CD14-positive monocyte (primary cell): Measurements from ENCODE around the gene TRMU. TPM values are rescaled to one million over a fixed set of nuclear protein-coding genes. Genes with fewer than 3 reads are reported as not detected.

ENCODE experiments used
- DNase-seq, 3 donors: peaks; one replicate each; pipeline ENCODE4 v3.0.0-alpha.2; 2011 to 2022
- H2AFZ ChIP-seq: 2 replicates; pipeline ENCODE4 v1.6.0; 2012; ENCODE audit warnings: mild to moderate bottlenecking, low read depth, low read length, inconsistent platforms; ENCODE audit not compliant: insufficient read depth, poor library complexity, severe bottlenecking
- H3K27ac ChIP-seq, 2 donors: 1 replicate in 1 of 2; 2 replicates in 1 of 2; pipeline ENCODE4 v1.5.1; 2012 to 2013; ENCODE audit warnings: low read length in 2 of 2, control low read depth in 1 of 2, inconsistent platforms in 1 of 2, low read depth in 1 of 2, mild to moderate bottlenecking in 1 of 2
- H3K27me3 ChIP-seq, 2 donors: one replicate each; pipeline versions ENCODE4 v1.6.0 to v1.6.1; 2011 to 2013; ENCODE audit warnings: low read length in 2 of 2; ENCODE audit not compliant: control insufficient read depth in 2 of 2, insufficient read depth in 2 of 2
- H3K36me3 ChIP-seq, 2 donors: replicated peaks in 1 of 2; 1 replicate in 1 of 2; 2 replicates in 1 of 2; pipeline versions ENCODE4 v1.5.1 to v1.6.1; 2012 to 2013; ENCODE audit warnings: low read length in 2 of 2, control low read depth in 1 of 2, inconsistent platforms in 1 of 2, mild to moderate bottlenecking in 1 of 2; ENCODE audit not compliant: insufficient read depth in 2 of 2, control insufficient read depth in 1 of 2
- H3K4me1 ChIP-seq, 2 donors: 1 replicate in 1 of 2; 2 replicates in 1 of 2; pipeline versions ENCODE4 v1.5.1 to v1.6.1; 2012 to 2013; ENCODE audit warnings: low read length in 2 of 2, control low read depth in 1 of 2, inconsistent platforms in 1 of 2, mild to moderate bottlenecking in 1 of 2, moderate library complexity in 1 of 2; ENCODE audit not compliant: insufficient read depth in 2 of 2, control insufficient read depth in 1 of 2
- H3K4me2 ChIP-seq: replicated peaks from 2 replicates; pipeline ENCODE3; 2012; ENCODE audit warnings: low read length, moderate library complexity, mild to moderate bottlenecking; ENCODE audit not compliant: poor library complexity, severe bottlenecking; ENCODE audit errors: extremely low read depth
- H3K4me3 ChIP-seq, 3 experiments: fragments of 200-600 bp in 1 of 3; sonication (generic) in 1 of 3; replicated peaks in 1 of 3; 1 replicate in 2 of 3; 2 replicates in 1 of 3; pipeline ENCODE4 v1.5.1; 2011 to 2013; ENCODE audit warnings: low read length in 3 of 3, mild to moderate bottlenecking in 3 of 3, control low read depth in 2 of 3, low read depth in 2 of 3, inconsistent platforms in 1 of 3, moderate library complexity in 1 of 3
- H3K79me2 ChIP-seq: 2 replicates; pipeline ENCODE4 v1.6.0; 2012; ENCODE audit warnings: mild to moderate bottlenecking, control low read depth, inconsistent platforms, low read length, moderate library complexity; ENCODE audit not compliant: insufficient read depth
- H3K9ac ChIP-seq: 2 replicates; pipeline ENCODE4 v1.6.0; 2017; ENCODE audit warnings: low read length, mild to moderate bottlenecking; ENCODE audit not compliant: insufficient read depth, poor library complexity, severe bottlenecking
- H3K9me3 ChIP-seq, 2 donors: replicated peaks in 1 of 2; 1 replicate in 1 of 2; 2 replicates in 1 of 2; pipeline versions ENCODE4 v1.5.1 to v1.6.1; 2012 to 2013; ENCODE audit warnings: low read length in 2 of 2, control low read depth in 1 of 2; ENCODE audit not compliant: control insufficient read depth in 1 of 2, insufficient read depth in 1 of 2
- H4K20me1 ChIP-seq: 2 replicates; pipeline ENCODE4 v1.6.0; 2012; ENCODE audit warnings: mild to moderate bottlenecking, low read length, control low read depth, moderate library complexity; ENCODE audit not compliant: insufficient read depth
- H3K27ac Mint-ChIP-seq, 7 donors: one replicate each; pipeline ENCODE4 v1.8.0; 2020; ENCODE audit warnings: mild to moderate bottlenecking in 7 of 7, mixed read lengths in 7 of 7, moderate library complexity in 6 of 7, inconsistent platforms in 2 of 7
- H3K27me3 Mint-ChIP-seq, 3 donors: one replicate each; pipeline ENCODE4 v1.8.0; 2021 to 2022; ENCODE audit warnings: low read depth in 3 of 3, mild to moderate bottlenecking in 3 of 3, mixed read lengths in 3 of 3, moderate library complexity in 3 of 3, inconsistent platforms in 1 of 3
- H3K36me3 Mint-ChIP-seq, 2 donors: one replicate each; pipeline ENCODE4 v1.8.0; 2020; ENCODE audit warnings: mixed read lengths in 2 of 2, inconsistent platforms in 1 of 2, mild to moderate bottlenecking in 1 of 2
- H3K4me1 Mint-ChIP-seq: one replicate; pipeline ENCODE4 v1.8.0; 2020; ENCODE audit warnings: mild to moderate bottlenecking, mixed read lengths
- H3K4me3 Mint-ChIP-seq, 2 donors: one replicate each; pipeline ENCODE4 v1.8.0; 2020; ENCODE audit warnings: mild to moderate bottlenecking in 2 of 2, mixed read lengths in 2 of 2, moderate library complexity in 1 of 2
- H3K9me3 Mint-ChIP-seq, 7 donors: one replicate each; pipeline ENCODE4 v1.8.0; 2020 to 2022; ENCODE audit warnings: mixed read lengths in 7 of 7, mild to moderate bottlenecking in 6 of 7, moderate library complexity in 6 of 7, inconsistent platforms in 2 of 7
- WGBS: methylation state at CpG from one replicate; pipeline ENCODE4 v1.1.5; 2013; ENCODE audit warnings: missing lambda C conversion rate; ENCODE audit not compliant: insufficient coverage; 5-methylcytosine and 5-hydroxymethylcytosine counted together
- intact Hi-C, 2 donors: fragments of 100-400 bp; cut with micrococcal nuclease; formaldehyde crosslinking; loops; one replicate each; pipeline versions ENCODE4 v1.15.0 to v1.15.1; 2023
- polyA plus RNA-seq, 3 donors: library from polyadenylated mRNA; depleted of rRNA in 1 of 3; unstranded in 2 of 3; stranded (reverse) in 1 of 3; fragments of 300-500 nt in 2 of 3; fragments of >200 nt in 1 of 3; fragmentation: Illumina TruSeq in 2 of 3; gene quantifications; 1 replicate in 2 of 3; 2 replicates in 1 of 3; pipeline ENCODE4 v1.2.3, GENCODE V29; 2012 to 2021
- TF ChIP-seq, protein P1 (sequence below): fragments of 200-600 bp; IDR thresholded peaks from one replicate; pipeline ENCODE4 v1.8.0; 2022; ENCODE audit warnings: antibody characterized with exemption, mild to moderate bottlenecking

Gene TRMU
- polyA plus RNA-seq, 3 donors = 4.7 to 32.9 (median 5.6) TPM

DNA sequence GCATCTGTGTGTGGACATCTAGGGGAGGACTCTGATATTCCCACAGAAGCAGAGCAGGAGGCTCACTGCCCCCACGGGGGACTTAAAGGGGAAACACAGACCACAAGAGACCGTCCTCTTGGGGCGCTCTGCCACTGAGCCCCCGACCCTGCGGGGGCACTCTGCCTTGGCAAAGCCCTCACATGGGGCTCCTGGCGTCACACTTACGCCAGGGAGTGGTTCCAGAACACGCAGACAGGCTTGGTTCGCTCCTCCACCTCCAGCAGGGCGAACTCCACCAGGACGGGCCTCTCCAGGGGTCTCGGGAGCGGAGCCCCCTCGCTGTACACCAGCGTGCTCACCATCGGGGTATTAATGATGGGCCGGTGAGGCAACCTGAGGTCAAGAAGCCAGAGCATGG lies 45.1 kb downstream of the TRMU start:
- TF ChIP-seq, protein P1, sequence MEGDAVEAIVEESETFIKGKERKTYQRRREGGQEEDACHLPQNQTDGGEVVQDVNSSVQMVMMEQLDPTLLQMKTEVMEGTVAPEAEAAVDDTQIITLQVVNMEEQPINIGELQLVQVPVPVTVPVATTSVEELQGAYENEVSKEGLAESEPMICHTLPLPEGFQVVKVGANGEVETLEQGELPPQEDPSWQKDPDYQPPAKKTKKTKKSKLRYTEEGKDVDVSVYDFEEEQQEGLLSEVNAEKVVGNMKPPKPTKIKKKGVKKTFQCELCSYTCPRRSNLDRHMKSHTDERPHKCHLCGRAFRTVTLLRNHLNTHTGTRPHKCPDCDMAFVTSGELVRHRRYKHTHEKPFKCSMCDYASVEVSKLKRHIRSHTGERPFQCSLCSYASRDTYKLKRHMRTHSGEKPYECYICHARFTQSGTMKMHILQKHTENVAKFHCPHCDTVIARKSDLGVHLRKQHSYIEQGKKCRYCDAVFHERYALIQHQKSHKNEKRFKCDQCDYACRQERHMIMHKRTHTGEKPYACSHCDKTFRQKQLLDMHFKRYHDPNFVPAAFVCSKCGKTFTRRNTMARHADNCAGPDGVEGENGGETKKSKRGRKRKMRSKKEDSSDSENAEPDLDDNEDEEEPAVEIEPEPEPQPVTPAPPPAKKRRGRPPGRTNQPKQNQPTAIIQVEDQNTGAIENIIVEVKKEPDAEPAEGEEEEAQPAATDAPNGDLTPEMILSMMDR = no peak
- Histone ChIP-seq H3K4me1 (no peaks in the 10 kb centered on the region), H3K4me2 (no peak overlapping the region), H2AFZ (no peak overlapping the region), H3K9me3 (peaks cover 0 to 13% of the 10 kb centered on the region in 2 donors), H3K9ac (no peak overlapping the region), H3K79me2 (no peaks in the 10 kb centered on the region), H3K27me3 (no peaks in the 10 kb centered on the region), H3K27ac (no peak overlapping the region), H3K36me3 (no peaks in the 10 kb centered on the region), H3K4me3 (no peak overlapping the region), H4K20me1 (no peaks in the 10 kb centered on the region)
- Mint-ChIP-seq H3K36me3 (peaks cover 0 to 1% of the 10 kb centered on the region in 2 donors), H3K27me3 (peaks cover 0 to 5% (median 2%) of the 10 kb centered on the region in 3 donors), H3K27ac (no peak overlapping the region), H3K4me3 (no peak overlapping the region), H3K4me1 (no peaks in the 10 kb centered on the region), H3K9me3 (peaks cover 7 to 18% (median 16%) of the 10 kb centered on the region in 7 donors)
- no peak for DNase-seq
- intact Hi-C loops = no loop called here
- WGBS = 92% methylated on average over 13 of the region's 17 CpGs

DNA sequence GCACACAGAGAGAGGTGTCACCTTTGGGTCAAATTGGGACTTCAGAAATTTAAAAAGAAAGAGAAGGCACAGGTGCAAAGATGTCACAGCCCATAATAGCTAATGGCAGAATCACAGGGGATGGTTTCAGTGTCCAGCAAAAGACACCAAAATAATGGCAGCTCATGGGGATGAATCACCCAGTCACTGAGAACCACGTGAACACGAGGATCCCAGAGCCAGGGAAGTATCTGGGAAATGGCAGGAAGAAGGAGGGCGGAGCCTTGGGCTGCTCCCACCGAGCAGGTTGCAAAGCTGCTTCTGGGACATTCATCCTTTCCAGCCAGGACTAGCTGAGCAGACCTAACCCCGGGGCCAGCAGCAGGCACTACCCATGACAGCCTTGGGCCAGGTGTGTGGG lies 45.6 kb downstream of the TRMU start:
- Mint-ChIP-seq H3K4me1 (no peaks in the 10 kb centered on the region), H3K4me3 (no peak overlapping the region), H3K9me3 (peaks cover 4 to 13% (median 11%) of the 10 kb centered on the region in 7 donors), H3K36me3 (no peaks in the 10 kb centered on the region), H3K27ac (no peak overlapping the region), H3K27me3 (peaks cover 0 to 5% (median 1%) of the 10 kb centered on the region in 3 donors)
- peaks cover 0 to 8% of the 10 kb centered on the region in 2 donors for H3K9me3 ChIP-seq
- H3K4me3 ChIP-seq = no peak overlapping the region
- no peak overlapping the region for H2AFZ ChIP-seq
- H3K36me3 ChIP-seq = no peaks in the 10 kb centered on the region
- 87% methylated on average over 4 of the region's 5 CpGs for WGBS
- TF ChIP-seq, protein P1 = no peak
- H3K4me2 ChIP-seq = no peak overlapping the region
- no peaks in the 10 kb centered on the region for H3K79me2 ChIP-seq
- H3K4me1 ChIP-seq = no peaks in the 10 kb centered on the region
- intact Hi-C loops = no loop called here
- no peaks in the 10 kb centered on the region for H3K27me3 ChIP-seq
- DNase-seq = no peak
- H3K9ac ChIP-seq = no peak overlapping the region
- no peak overlapping the region for H3K27ac ChIP-seq
- no peaks in the 10 kb centered on the region for H4K20me1 ChIP-seq
